GM18498 (cell line): ENCODE measurements around the gene FREY1.
"Not testable (repeated sequence)": the region's sequence is repeated elsewhere in the genome, so short reads cannot be mapped to it uniquely, and the experiment has no call there.

ENCODE experiments used
- ATAC-seq: cut with Tn5 transposase; IDR thresholded peaks from one replicate; pipeline ENCODE4 v1.9.1; 2021; ENCODE audit warnings: mild to moderate bottlenecking, moderate library complexity; ENCODE audit not compliant: unreplicated experiment

The FREY1 gene

DNA sequence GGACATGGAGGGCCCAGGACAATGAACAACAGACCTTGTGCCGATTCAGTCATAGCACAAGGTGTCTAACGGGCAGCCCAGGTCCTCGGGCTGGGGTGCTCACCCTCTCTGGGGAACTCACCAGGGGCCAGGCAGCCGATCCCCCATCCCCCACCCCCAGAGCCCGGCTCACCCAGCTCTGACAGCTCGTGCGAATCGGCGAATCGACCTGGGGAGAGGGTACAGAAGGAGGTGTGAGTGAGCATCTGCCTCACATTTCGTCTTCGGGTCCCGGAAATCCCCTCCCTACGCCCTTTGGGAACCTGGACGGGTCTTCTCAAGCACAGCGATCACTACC lies 10.2 kb upstream of the FREY1 start:
- peak; percentile 3 for ATAC-seq

DNA sequence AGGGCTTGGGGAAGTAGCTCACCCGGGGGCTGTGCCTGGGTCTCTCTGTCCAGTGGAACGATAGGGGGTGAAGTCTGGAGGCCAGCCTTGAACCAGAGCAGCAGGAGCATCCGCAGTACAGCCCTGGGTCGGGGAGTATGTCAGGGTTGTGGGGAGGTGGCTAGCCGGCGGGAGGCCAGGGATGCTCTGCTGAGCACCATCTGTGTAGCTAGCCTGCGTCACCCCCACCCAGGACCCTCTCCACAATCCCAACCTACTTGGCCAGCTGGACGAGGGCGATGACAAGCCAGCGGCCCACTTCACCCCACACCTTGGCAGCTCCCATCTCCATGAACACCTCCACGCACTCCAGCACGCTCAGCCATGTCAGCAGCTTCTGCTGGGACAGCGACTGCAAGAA lies 8.4 kb upstream of the FREY1 start:
- no peak for ATAC-seq

DNA sequence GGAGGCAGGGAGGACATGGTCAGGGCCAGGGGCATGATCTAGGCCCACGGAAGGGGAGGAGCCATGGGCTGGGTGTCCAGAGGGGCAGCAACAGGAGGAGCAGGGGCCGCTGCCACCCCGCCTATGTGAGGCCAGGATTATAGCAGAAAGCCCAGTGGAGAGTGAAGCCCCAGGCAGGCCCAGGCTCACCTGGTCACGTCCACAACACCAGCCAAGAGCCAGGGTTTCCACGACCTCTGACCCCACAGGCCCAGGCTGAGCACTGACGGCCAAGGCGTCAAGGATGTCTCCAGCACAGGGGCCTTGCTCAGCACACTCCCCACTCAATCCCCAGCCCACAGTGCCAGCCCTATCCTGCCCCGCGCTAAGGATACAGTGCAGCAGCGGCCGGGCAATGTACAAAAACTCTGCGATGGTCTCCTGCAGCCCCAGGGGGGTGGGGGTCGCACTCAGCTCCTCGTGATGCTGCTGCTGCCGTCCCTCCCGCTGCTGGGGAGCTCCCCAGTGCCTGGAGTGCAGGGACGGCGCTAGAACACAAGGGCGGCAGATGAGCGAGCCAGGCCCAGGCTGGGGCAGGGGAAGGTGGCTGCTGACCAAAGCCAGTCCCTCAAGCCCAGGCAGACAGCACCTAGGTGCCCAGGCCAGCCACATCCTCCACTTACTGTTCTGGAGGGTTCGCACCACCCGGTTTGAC lies 7.0 kb upstream of the FREY1 start:
- ATAC-seq: no peak

DNA sequence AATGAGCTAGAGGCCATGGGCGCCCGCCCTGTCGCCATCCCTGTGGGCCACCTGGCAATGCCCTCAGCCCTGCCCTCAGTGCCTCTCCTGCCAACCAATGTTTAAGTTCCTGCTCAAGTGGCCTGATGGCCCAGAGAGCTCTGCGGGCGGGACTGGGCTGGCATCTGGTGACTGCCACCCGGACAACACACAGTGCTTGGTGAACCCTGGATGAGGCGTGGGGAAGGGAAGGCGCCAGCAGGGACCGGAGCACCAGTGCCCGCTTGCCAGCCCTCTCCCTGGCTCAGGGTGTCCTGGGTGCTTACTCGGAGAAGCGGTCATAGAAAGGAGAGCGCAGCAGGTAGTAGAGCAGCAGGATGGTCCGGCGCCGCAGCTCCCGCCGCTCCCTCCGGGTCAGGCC lies 6.4 kb upstream of the FREY1 start:
- no peak for ATAC-seq

DNA sequence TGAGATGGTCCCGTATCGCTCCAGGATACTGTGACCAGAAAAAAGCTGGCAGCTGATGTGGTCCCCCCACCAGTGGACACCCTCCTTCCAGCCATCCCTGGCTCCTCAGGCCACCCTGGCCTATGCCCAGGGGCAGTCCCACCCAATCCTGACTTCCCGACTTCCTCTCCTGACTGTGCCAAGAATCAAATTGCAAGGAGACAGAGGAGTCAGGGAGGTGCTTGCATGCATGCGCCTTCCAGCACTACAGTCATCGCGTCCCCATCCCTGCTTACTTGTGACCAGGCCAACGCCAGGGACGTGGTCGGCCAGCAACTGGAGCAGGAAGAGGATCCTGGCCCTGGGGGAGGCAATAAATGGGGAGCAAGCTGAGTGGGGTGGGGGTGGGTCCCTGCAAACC lies 3.6 kb upstream of the FREY1 start:
- no peak for ATAC-seq

DNA sequence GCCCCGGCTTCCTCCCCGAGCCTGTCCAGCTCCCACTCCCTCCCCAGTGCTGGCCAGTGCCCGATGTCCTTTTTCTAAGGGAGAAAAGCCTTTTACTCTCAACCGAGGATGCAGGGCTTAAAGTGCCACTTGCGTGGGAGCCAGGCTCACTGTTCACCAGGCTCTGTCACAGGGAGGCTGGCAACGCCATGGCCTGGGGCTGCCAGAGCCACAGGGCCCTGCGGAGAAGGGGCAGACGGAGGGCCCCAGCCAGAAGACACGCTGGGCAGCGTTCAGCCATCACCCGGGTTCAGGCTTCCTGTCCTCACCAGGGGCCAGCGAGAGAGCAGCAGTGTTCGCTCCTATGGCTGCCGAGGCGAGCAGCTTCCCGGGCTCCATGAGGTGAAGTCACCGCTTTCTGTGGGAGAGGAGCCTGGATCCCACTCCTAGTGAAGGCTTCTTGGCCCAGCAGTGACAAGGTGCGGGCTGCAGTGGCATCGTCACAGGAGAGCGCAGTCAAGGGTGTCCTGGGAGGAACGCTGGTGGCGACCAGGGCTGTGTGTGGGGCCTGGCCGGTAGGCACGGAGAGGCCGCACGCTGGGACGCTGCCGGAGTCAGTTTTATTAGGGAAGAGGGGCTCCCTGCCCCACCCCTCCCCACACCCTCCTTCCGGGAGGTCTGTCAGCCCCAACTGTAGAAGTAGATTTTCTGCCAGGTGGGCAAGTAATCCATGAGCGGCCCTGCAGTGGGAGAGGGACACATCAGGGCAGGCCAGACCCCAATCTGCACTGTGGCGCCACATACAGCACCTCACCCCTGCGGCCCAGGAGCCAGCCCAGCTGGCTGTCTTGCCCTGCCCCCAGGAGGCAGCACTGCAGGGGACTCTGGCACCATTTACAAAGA lies 2.8 kb upstream of the FREY1 start:
- no peak for ATAC-seq

DNA sequence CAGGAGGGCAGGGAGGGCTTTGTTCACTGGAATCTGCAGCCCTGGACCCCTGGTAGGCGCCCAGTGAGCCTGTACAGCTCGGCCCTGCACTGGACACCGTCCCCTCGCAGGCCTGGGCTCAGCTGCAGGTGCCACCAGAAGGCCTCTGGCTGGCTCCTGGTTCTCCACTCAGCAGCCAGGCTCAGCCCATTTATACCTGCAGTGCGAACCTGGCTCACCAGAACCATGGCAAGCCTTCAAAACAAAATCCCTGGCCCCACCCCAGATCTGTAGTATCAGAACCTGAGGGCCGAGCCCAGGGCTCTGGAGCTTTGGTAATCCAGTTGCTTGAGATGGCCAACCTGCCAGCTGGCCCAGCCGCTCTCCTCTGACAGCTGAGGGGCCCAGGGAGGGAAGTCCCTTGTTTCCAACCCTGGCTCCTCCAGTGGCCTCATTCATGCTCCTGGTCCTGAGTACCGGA lies 870 bp upstream of the FREY1 start:
- ATAC-seq: no peak

DNA sequence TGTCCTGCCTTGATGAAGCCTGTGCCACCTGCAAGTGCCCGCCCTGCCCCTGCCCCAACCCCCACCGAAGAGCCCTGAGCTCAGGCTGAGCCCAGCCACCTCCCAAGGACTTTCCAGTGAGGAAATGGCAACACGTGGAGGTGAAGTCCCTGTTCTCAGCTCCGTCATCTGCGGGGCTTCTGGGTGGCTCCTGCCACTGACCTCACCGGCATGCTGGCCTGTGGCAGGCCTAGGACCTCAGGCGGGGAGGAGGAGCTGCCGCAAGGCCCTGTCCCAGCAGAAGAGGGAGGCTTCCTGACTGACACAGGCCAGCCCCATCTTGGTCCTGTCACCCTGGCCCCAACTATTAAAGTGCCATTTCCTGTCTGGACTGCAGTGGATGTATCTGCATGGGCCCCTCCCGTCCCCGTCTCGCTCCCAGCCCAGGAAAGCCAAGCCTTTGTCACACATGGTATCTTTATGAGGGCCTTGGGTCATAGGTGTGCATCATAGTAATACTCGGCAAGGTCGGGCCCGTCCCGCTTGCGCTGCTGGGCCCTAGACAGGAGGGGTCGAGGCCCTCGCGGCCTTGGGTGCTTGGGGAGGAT lies 882 bp downstream of the FREY1 start:
- ATAC-seq: no peak

DNA sequence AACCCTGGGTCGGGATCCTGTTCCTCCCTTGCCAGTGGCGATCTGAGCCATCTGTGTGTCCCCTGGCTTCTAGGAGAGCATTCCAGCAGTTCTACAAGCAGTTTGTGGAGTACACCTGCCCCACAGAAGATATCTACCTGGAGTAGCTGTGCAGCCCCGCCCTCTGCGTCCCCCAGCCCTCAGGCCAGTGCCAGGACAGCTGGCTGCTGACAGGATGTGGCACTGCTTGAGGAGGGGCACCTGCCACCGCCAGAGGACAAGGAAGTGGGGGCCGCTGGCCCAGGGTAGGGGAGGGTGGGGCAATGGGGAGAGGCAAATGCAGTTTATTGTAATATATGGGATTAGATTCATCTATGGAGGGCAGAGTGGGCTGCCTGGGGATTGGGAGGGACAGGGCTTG lies 1.5 kb downstream of the FREY1 start:
- ATAC-seq: not testable (repeated sequence)

DNA sequence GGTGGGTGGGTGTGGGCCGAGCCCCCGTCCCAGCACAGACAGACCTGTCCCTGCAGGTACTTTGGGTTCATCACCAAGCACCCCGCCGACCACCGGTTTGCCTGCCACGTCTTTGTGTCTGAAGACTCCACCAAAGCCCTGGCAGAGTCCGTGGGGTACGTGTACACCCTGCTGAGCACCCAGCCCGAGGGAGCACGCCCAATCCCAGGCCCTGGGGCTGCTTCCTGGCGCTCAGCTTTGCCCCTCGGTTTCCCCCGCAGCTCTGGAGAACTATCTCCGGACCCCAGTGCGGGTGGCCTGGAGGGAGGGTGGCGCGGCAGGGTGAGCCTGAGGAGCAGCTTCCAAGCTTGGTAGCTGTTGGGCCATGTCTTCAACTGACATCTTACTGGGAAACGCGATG lies 2.0 kb downstream of the FREY1 start:
- ATAC-seq: no peak

DNA sequence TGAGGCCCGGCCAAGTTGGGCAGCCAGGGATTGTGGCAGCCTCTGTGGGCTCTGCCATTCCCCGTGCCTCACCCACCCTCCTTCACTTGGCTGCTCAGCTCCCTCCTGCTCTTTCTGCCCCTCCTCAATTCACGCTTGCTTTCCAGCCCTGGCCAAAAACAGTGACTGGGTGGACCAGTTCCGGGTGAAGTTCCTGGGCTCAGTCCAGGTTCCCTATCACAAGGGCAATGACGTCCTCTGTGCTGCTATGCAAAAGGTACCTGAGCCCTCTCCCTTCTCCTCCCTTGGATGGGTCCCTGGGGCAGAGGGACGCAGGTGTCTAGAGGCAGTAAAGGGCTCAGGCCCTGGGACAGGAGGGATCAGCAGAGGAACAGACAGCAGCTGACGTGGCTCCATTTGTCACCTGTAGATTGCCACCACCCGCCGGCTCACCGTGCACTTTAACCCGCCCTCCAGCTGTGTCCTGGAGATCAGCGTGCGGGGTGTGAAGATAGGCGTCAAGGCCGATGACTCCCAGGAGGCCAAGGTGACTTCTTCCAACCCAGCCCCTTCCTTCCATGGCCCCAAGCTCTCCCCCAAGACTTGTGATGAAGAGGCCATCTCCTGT lies 2.7 kb downstream of the FREY1 start:
- no peak for ATAC-seq

DNA sequence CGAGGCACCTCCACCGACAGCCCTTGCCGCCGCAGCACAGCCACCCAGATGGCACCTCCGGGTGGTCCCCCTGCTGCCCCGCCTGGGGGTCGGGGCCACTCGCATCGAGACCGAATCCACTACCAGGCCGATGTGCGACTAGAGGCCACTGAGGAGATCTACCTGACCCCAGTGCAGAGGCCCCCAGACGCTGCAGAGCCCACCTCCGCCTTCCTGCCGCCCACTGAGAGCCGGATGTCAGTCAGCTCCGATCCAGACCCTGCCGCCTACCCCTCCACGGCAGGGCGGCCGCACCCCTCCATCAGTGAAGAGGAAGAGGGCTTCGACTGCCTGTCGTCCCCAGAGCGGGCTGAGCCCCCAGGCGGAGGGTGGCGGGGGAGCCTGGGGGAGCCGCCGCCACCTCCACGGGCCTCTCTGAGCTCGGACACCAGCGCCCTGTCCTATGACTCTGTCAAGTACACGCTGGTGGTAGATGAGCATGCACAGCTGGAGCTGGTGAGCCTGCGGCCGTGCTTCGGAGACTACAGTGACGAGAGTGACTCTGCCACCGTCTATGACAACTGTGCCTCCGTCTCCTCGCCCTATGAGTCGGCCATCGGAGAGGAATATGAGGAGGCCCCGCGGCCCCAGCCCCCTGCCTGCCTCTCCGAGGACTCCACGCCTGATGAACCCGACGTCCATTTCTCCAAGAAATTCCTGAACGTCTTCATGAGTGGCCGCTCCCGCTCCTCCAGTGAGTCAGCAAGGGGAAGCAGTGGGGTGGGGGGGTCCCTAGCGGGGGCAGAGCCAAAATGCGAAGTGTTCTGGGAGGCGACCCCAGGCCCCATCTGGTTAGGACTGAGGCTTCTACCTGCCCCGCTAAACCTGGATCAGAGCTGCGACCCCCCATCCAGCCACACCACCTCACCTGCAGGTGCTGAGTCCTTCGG lies 4.4 kb downstream of the FREY1 start:
- ATAC-seq: no peak

DNA sequence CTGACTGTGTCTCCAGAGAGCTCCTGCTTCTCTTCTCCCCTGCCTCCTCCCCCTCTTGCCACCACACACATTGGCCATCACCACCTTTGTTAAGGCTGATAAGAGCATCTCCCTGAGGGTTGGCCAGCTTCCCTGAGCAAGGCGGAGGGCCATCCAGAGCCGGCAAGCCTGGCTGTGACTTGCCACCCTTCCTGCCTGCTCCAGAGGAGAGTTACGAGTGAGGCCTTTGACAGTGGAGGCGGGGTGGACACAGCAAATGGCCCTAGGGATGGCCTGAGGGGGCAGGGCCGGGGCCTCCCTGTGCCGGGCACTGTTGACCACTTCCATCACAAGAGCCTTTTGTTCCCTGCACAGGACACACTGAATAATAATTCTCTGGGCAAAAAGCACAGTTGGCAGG lies 5.4 kb downstream of the FREY1 start:
- ATAC-seq: no peak

DNA sequence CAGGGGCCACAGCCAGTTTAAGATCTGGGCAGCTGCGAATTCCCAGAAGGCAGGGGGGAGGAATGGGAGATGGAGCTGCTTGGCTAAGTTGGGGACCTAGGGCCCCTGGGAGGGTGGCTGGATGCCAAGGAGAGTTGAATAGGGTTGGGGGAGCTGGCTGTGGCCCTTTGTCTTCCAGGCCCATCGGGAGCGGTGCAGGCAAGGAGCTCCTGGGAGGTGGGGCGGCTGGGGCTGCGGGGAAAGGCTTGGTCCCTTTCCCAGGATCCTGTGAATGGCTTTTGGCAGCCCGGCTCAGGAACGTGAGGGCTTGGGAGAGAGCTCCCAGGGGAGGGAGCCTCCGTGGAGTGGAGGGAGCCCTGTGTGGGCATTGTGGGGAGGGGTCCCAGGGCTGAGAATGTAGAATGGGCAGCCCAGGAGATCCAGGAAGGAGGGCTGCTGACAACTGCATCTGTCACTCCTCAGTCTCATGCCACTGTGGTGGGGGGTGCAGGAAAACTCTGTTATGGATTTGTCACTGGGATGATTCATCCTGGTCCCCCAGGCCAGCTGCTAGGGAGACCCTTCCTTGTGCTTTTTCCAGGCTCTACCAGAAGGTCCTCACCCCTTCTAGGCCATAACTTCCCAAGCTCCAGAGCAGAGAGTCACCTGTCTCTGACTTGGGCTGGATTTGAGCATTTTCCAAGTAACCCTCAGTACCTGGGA lies 6.0 kb downstream of the FREY1 start:
- no peak for ATAC-seq

DNA sequence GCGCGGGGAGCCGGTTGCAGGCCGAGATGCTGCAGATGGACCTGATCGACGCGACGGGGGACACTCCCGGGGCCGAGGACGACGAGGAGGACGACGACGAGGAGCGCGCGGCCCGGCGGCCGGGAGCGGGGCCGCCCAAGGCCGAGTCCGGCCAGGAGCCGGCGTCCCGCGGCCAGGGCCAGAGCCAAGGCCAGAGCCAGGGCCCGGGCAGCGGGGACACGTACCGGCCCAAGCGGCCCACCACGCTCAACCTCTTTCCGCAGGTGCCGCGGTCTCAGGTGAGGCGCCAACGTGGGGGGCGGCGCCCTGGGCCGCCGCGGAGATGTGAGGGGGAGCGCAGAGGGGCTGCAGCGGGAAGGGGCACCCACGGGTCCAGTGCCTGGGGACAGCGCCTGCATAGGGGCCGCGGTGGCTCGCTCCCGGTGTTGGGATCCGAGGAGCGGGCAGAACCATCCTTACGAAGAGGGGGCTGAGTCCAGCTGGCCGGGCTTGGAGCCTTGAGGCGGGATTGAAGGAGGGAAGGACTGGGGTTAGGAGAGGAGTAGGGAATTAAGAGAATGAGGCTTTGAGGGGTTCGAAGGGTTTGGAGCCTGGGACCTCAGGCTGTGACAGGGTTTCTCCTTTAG lies 6.8 kb downstream of the FREY1 start:
- peak; percentile 17 for ATAC-seq

DNA sequence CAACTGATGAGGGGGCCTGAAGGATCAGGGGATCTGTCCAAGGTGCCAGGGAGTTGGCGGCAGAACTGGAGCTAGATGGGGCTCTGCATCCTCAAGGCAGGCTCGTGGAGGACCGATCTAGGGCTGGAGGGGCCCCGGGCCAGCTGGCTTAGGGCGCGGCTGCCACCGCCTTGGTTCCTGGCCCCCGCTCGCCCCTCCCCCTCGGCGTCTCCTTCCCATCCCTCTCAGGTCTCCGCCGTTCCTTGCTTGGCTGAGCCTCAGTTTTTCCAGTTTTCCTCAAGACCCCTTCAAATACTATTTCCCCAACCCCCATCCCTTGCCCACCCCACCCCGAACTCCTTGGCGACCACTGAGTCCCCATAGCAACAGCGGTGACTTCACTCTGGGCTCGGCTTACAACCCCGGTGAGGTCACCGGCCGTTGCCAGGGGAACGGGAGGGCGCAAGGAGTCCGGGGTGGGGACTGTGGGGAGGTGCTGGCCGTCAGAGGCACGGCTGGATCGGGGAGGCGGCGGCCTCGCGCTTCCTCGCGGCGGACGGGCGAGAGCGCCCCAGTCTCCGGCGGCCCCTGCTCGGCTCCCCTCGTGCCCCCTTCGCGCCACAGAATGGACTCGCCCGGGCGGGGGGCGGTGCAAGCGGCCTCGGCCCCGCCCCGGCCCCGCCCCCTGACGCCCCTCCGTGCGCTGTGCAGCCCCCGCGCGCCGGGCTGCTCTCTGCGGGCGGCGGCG lies 7.5 kb downstream of the FREY1 start:
- peak; percentile 55 for ATAC-seq

DNA sequence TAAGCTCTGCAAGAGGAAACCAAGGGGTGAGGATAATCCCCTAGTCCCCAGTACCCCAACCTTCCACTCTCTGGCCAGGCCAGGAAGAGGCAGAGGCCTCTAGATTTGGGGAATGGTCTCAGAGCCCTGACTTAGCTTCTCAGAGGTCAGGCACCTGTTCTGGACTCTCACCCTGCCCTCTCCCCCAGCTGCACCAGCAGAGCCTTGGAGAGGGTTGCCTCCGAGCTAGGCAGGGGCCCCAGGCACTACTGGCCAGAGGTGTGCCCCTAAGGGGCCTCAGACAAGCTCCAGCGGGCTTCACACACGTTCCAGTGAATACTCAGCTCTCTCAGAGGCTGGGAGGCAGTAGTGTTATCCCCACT lies 8.0 kb downstream of the FREY1 start:
- ATAC-seq: no peak

DNA sequence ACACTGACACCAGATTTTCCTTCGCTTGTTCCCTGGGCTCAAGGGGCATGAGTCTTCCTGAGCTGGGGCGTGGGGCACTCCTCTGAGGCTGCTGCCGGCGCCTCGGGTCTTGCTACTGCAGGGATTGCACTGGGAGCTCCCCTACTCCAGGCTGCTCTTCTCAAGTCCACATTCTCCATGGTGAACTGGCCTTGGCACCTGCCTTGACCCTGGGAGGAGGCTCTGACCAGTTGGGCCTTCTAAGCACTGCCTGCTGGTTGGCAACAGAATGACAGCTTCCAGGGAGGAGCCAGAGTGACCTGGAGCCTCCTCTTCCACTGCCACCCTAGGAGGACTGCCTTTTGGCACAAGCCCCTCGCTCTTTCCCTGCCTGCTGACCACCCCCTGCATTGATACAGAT lies 9.5 kb downstream of the FREY1 start:
- ATAC-seq: no peak

DNA sequence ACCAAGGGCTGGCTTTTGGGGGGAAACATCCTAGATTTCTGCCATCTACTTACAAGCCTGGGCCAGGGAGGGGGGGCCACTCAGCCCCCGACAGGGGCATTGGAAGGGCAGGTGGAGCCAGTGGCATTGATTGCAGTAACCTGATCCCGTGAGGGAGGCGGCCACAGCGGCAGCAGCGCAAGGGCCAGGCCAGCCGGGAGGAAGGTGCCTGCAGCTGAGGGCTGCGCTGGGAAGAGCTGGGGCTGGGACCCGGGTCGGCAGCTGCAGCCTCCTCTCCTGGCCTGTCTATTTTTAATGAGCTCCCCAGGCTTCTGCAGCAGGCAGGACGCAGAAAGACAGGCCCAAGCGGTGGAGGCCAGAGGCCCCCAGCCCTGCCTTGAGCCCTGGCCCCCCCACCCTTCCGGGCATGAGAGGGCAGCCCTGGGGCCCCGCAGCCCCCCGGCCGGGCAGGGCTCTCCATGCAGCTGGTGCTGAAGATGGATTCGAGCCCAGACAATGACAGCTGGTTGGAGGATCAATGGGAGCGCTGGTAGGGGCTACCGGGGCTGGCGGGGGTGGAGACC lies 10.6 kb downstream of the FREY1 start:
- no peak for ATAC-seq
